Prostate gland (tissue), 2 donors: Measurements from ENCODE around the gene SCCPDH. TPM values are rescaled to one million over a fixed set of nuclear protein-coding genes. Genes with fewer than 3 reads are reported as not detected.
A peak's percentile ranks its signal among the peaks of the same experiment; 100 is the strongest.

Experiments used
- DNase-seq: peaks from one replicate; pipeline ENCODE4 v3.0.0-alpha.2; 2019; ENCODE audit warnings: low spot score
- H3K27ac ChIP-seq, 2 donors: fragments of 200-600 bp; sonication (generic); 2 replicates each; pipeline ENCODE4 v1.5.1; 2017 to 2019
- H3K27me3 ChIP-seq: fragments of 200-600 bp; sonication (generic); replicated peaks from 2 replicates; pipeline ENCODE4 v1.5.1; 2019; ENCODE audit not compliant: insufficient read depth
- H3K36me3 ChIP-seq, 2 donors: fragments of 200-600 bp; sonication (generic); 1 replicate in 1 of 2; 2 replicates in 1 of 2; pipeline versions ENCODE4 v1.5.1 to v1.8.1; 2017 to 2019
- H3K4me1 ChIP-seq: fragments of 200-600 bp; sonication (generic); replicated peaks from 2 replicates; pipeline ENCODE4 v1.5.1; 2019
- H3K4me3 ChIP-seq, 2 donors: fragments of 200-600 bp; sonication (generic); 2 replicates each; pipeline ENCODE4 v1.5.1; 2017 to 2019
- H3K9me3 ChIP-seq: fragments of 200-600 bp; sonication (generic); 2 replicates; pipeline ENCODE4 v1.5.1; 2017
- CTCF ChIP-seq, 4 experiments: fragments of 200-600 bp in 2 of 4; fragments of 450-650 bp in 2 of 4; sonication (generic) in 2 of 4; IDR thresholded peaks; 1 replicate in 3 of 4; 2 replicates in 1 of 4; pipeline ENCODE4 v1.5.1; 2016 to 2019; ENCODE audit warnings: antibody characterized with exemption in 4 of 4, mild to moderate bottlenecking in 2 of 4, moderate library complexity in 2 of 4
- POLR2A ChIP-seq: fragments of 450-650 bp; IDR thresholded peaks from one replicate; pipeline ENCODE4 v1.6.1; 2016; ENCODE audit warnings: antibody characterized with exemption, mild to moderate bottlenecking
- POLR2AphosphoS5 ChIP-seq: sonication (generic); formaldehyde crosslinking; IDR thresholded peaks from one replicate; pipeline ENCODE4 v1.6.1; 2017; ENCODE audit warnings: antibody characterized with exemption
- WGBS: methylation state at CpG from one replicate; pipeline ENCODE4 v1.1.5; 2018; 5-methylcytosine and 5-hydroxymethylcytosine counted together
- intact Hi-C: fragments of 100-400 bp; cut with DNase I; formaldehyde crosslinking; loops from one replicate; pipeline ENCODE4 v1.14.2; 2022
- total RNA-seq, 2 donors: library from RNA; depleted of rRNA; stranded (reverse); fragments of >200 nt; gene quantifications; one replicate each; pipeline ENCODE4 v1.1.0, GENCODE V29; 2016

Gene SCCPDH
- total RNA-seq, 2 donors from 2014 or later: 49.6 to 67.4 TPM

GRCh38 chr1:246748006-246748405, 23.8 kb downstream of the SCCPDH start:
- no peak overlapping the region for H3K4me3 ChIP-seq
- no peak overlapping the region for H3K27ac ChIP-seq
- no peaks in the 10 kb centered on the region for H3K36me3 ChIP-seq
- peaks cover 4% of the 10 kb centered on the region for H3K4me1 ChIP-seq
- H3K27me3 ChIP-seq: no peaks in the 10 kb centered on the region
- intact Hi-C loops: no loop called here
- no peaks in the 10 kb centered on the region for H3K9me3 ChIP-seq
- WGBS: 78% methylated on average over 9 of the region's 9 CpGs
- no peak for TF ChIP-seq CTCF (IDR thresholded peaks at IDR 0.05)
- TF ChIP-seq POLR2A: no peak
- TF ChIP-seq POLR2AphosphoS5: no peak
- no peak for DNase-seq

- WGBS: 83% methylated on average over 12 of the region's 12 CpGs
- TF ChIP-seq POLR2A (no peak), CTCF (IDR thresholded peaks at IDR 0.05) (no peak), POLR2AphosphoS5 (no peak)
- Histone ChIP-seq H3K9me3 (no peaks in the 10 kb centered on the region), H3K36me3 (no peaks in the 10 kb centered on the region), H3K27ac (no peak overlapping the region), H3K4me3 (no peak overlapping the region), H3K27me3 (no peaks in the 10 kb centered on the region), H3K4me1 (peaks cover 4% of the 10 kb centered on the region)
- DNase-seq: no peak
- intact Hi-C loops: no loop called here
These were observed 24.7 kb downstream of the SCCPDH start for GRCh38 chr1:246748867-246749266.

GRCh38 chr1:246750752-246751151, 26.5 kb downstream of the SCCPDH start:
- Histone ChIP-seq H3K9me3 (no peaks in the 10 kb centered on the region), H3K4me1 (peaks cover 4% of the 10 kb centered on the region), H3K36me3 (no peaks in the 10 kb centered on the region), H3K27ac (peak overlapping the region; percentile 36 to 41), H3K27me3 (no peaks in the 10 kb centered on the region), H3K4me3 (no peak overlapping the region)
- TF ChIP-seq CTCF (IDR thresholded peaks at IDR 0.05) (no peak), POLR2AphosphoS5 (peak; percentile 44)
- 22% methylated on average over 7 of the region's 7 CpGs for WGBS
- intact Hi-C loops: loop anchor here (5.0 kb wide), 2 partner anchors 63 to 243 kb away; partner anchors contain the start of gene SMYD3
- peak; percentile 40 for DNase-seq

- H3K4me3 ChIP-seq: no peak overlapping the region
- H3K27ac ChIP-seq: peak overlapping the region in 1 of 2 donors; percentile 1
- peak; percentile 44 for DNase-seq
- no peaks in the 10 kb centered on the region for H3K36me3 ChIP-seq
- no peaks in the 10 kb centered on the region for H3K27me3 ChIP-seq
- no peaks in the 10 kb centered on the region for H3K9me3 ChIP-seq
- peaks cover 4% of the 10 kb centered on the region for H3K4me1 ChIP-seq
- intact Hi-C loops: loop anchor here (5.0 kb wide), 2 partner anchors 67 to 247 kb away; partner anchors contain the start of gene SMYD3
- TF ChIP-seq POLR2AphosphoS5 (no peak), POLR2A (no peak), CTCF (IDR thresholded peaks at IDR 0.05) (peak; percentile 50 to 85 (median 74))
- WGBS: 57% methylated on average over 22 of the region's 22 CpGs
These were observed 29.7 kb downstream of the SCCPDH start for GRCh38 chr1:246753670-246754535.

GRCh38 chr1:246755419-246755818, 31.2 kb downstream of the SCCPDH start:
- Histone ChIP-seq H3K4me1 (peaks cover 2% of the 10 kb centered on the region), H3K9me3 (no peaks in the 10 kb centered on the region), H3K4me3 (no peak overlapping the region), H3K36me3 (no peaks in the 10 kb centered on the region), H3K27me3 (no peaks in the 10 kb centered on the region), H3K27ac (no peak overlapping the region)
- TF ChIP-seq POLR2AphosphoS5 (peak; percentile 15), POLR2A (no peak), CTCF (IDR thresholded peaks at IDR 0.05) (no peak)
- DNase-seq: no peak
- intact Hi-C loops: no loop called here
- 64% methylated on average over 8 of the region's 8 CpGs for WGBS
